Peyer's patch (tissue), 4 donors: ENCODE measurements around the gene EPS15.

Experiments used
- POLR2A ChIP-seq, 2 donors: fragments of 450-650 bp; IDR thresholded peaks; one replicate each; pipeline ENCODE4 v1.5.1; 2017; ENCODE audit warnings: antibody characterized with exemption in 2 of 2, mild to moderate bottlenecking in 2 of 2, moderate library complexity in 2 of 2
- TF ChIP-seq, protein P1 (sequence below), 6 experiments: fragments of 450-650 bp in 4 of 6; fragments of 200-600 bp in 2 of 6; sonication (generic) in 1 of 6; IDR thresholded peaks; one replicate each; pipeline ENCODE4 v1.5.1; 2017 to 2019; ENCODE audit warnings: antibody characterized with exemption in 6 of 6, mild to moderate bottlenecking in 3 of 6, moderate library complexity in 1 of 6

DNA sequence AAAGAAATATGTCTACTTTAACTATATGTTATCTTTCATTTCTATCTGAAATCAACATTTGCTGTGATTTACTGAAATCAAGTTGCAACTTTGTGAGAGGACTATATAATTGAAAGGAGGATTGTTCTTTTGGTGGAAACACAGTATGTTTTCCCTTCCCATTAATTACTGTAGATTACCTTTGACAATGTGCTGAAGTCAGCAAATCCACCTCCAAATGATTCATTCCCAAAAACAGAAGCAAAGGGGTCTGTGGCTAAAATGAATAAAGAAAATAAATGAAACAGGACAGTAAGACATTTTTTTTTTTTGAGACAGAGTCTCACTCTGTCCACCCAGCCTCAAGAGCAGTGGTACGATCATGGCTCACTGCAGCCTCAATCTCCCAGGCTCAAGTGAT lies 153.3 kb downstream of the EPS15 start:
- TF ChIP-seq, protein P1, sequence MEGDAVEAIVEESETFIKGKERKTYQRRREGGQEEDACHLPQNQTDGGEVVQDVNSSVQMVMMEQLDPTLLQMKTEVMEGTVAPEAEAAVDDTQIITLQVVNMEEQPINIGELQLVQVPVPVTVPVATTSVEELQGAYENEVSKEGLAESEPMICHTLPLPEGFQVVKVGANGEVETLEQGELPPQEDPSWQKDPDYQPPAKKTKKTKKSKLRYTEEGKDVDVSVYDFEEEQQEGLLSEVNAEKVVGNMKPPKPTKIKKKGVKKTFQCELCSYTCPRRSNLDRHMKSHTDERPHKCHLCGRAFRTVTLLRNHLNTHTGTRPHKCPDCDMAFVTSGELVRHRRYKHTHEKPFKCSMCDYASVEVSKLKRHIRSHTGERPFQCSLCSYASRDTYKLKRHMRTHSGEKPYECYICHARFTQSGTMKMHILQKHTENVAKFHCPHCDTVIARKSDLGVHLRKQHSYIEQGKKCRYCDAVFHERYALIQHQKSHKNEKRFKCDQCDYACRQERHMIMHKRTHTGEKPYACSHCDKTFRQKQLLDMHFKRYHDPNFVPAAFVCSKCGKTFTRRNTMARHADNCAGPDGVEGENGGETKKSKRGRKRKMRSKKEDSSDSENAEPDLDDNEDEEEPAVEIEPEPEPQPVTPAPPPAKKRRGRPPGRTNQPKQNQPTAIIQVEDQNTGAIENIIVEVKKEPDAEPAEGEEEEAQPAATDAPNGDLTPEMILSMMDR (IDR thresholded peaks at IDR 0.05) = no peak
- no peak for TF ChIP-seq POLR2A (IDR thresholded peaks at IDR 0.05)
